Peyer's patch (tissue), 4 donors: ENCODE measurements around the gene CNTNAP2.

Source experiments
- CTCF ChIP-seq, 6 experiments: fragments of 450-650 bp in 4 of 6; fragments of 200-600 bp in 2 of 6; sonication (generic) in 1 of 6; IDR thresholded peaks; one replicate each; pipeline ENCODE4 v1.5.1; 2017 to 2019; ENCODE audit warnings: antibody characterized with exemption in 6 of 6, mild to moderate bottlenecking in 3 of 6, moderate library complexity in 1 of 6
- POLR2A ChIP-seq, 2 donors: fragments of 450-650 bp; IDR thresholded peaks; one replicate each; pipeline ENCODE4 v1.5.1; 2017; ENCODE audit warnings: antibody characterized with exemption in 2 of 2, mild to moderate bottlenecking in 2 of 2, moderate library complexity in 2 of 2

- no peak for TF ChIP-seq CTCF (IDR thresholded peaks at IDR 0.05)
- no peak for TF ChIP-seq POLR2A (IDR thresholded peaks at IDR 0.05)
Measured at GRCh38 chr7:148400101-148400500, 2283.5 kb downstream of the CNTNAP2 start.
